HEK293T (cell line): ENCODE measurements around the gene NFIC.

Source experiments
- ARNT ChIP-seq: fragments of 450-650 bp; IDR thresholded peaks from 2 replicates; pipeline ENCODE4 v1.6.1; 2017; ENCODE audit warnings: mild to moderate bottlenecking
- CTBP1 ChIP-seq: fragments of 450-650 bp; IDR thresholded peaks from 2 replicates; pipeline ENCODE4 v1.6.1; 2016; ENCODE audit warnings: borderline replicate concordance
- ELF4 ChIP-seq: fragments of 450-650 bp; IDR thresholded peaks from 2 replicates; pipeline ENCODE4 v1.6.1; 2017; ENCODE audit warnings: antibody characterized with exemption
- FOXK2 ChIP-seq: fragments of 450-650 bp; IDR thresholded peaks from 2 replicates; pipeline ENCODE4 v1.6.1; 2016; ENCODE audit warnings: mild to moderate bottlenecking
- FOXM1 ChIP-seq: fragments of 450-650 bp; IDR thresholded peaks from 2 replicates; pipeline ENCODE4 v1.6.1; 2017; ENCODE audit warnings: mild to moderate bottlenecking, borderline replicate concordance
- HDGF ChIP-seq: fragments of 450-650 bp; IDR thresholded peaks from 2 replicates; pipeline ENCODE4 v1.6.1; 2017; ENCODE audit warnings: antibody characterized with exemption, borderline replicate concordance
- L3MBTL2 ChIP-seq: fragments of 450-650 bp; conservative IDR thresholded peaks from 2 replicates; pipeline ENCODE4 v1.6.1; 2016; ENCODE audit warnings: mild to moderate bottlenecking
- SUZ12 ChIP-seq: fragments of 450-650 bp; IDR thresholded peaks from 2 replicates; pipeline ENCODE4 v1.6.1; 2016; ENCODE audit warnings: mild to moderate bottlenecking
- TF ChIP-seq, protein P1 (sequence below): fragments of 450-650 bp; IDR thresholded peaks from 2 replicates; pipeline ENCODE4 v1.6.1; 2016

DNA sequence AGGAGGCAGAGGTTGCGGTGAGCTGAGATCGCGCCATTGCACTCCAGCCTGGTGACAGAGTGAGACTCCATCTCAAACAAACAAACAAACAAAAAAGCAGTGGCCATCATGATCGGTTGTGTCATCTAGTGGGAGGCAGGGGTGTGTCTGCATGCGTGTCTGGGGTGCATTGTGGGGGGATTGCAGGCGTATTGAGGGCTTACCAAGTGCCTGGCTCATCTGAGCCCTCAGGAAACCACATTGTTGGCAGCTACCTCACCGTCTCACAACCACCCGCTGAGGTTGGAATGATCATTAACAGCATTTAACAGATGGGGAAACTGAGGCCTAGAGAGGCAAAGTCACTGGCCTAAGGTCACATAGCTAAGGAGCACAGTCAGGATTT lies 30.5 kb downstream of the NFIC start:
- no peak for TF ChIP-seq SUZ12
- no peak for TF ChIP-seq ARNT
- no peak for TF ChIP-seq FOXM1
- TF ChIP-seq L3MBTL2 = no peak
- no peak for TF ChIP-seq HDGF
- TF ChIP-seq CTBP1 = no peak
- TF ChIP-seq, protein P1, sequence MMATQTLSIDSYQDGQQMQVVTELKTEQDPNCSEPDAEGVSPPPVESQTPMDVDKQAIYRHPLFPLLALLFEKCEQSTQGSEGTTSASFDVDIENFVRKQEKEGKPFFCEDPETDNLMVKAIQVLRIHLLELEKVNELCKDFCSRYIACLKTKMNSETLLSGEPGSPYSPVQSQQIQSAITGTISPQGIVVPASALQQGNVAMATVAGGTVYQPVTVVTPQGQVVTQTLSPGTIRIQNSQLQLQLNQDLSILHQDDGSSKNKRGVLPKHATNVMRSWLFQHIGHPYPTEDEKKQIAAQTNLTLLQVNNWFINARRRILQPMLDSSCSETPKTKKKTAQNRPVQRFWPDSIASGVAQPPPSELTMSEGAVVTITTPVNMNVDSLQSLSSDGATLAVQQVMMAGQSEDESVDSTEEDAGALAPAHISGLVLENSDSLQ = no peak
- no peak for TF ChIP-seq ELF4
- TF ChIP-seq FOXK2 = no peak
